GM18870 (cell line): Measurements from ENCODE around the gene PPP1R9B.

Experiments used
- ATAC-seq: cut with Tn5 transposase; IDR thresholded peaks from one replicate; pipeline ENCODE4 v1.9.1; 2021; ENCODE audit warnings: moderate library complexity; ENCODE audit not compliant: unreplicated experiment

The PPP1R9B gene

GRCh38 chr17:50094753-50095619, 55.5 kb downstream of the PPP1R9B start, which contains the start of gene PDK2:
PDK2 (plus strand) TSS chr17:50095351; CDS start chr17:50095436, 85 bp downstream.
- ATAC-seq, result peak; percentile 78

GRCh38 chr17:50094243-50094752, 56.2 kb downstream of the PPP1R9B start:
- no peak for ATAC-seq

DNA sequence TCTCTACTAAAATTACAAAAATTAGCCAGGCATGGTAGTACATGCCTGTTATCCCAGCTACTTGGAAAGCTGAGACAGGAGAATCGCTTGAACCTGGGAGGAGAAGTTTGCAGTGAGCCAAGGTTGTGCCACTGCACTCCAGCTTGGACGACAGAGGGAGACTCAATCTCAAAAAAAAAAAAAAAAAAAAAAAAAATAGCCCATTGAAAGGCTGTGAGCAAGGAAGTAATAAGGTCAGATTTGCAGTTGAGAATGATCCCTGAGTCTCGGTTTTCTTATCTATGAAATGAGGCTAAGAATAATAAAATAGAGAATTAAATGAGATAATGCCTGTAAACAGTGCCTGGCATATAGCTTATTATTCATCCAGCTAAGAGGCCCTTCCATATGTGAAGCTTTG, 56.7 kb downstream of the PPP1R9B start:
- no peak for ATAC-seq

DNA sequence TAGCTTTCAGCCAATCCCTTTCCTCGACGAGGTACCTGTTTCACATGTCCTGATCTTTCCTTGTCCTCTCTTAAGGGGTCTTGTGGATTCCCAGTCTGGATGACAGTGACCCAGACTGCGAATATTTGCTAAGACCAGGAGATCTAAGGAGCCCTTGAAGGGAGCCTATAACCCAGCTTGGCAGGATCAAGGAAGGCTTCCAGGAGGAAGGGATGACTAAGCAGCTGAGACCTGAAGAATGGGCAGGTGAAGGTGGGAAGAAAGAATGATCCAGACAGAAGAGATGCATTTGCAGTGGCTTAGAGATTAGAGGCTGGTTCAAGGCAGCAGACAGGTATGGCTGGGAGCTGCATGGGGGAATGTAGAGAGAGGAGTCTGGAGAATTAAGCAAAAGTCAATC, 57.2 kb downstream of the PPP1R9B start:
- no peak for ATAC-seq

GRCh38 chr17:50091918-50092285, 58.6 kb downstream of the PPP1R9B start:
- ATAC-seq, result no peak

DNA sequence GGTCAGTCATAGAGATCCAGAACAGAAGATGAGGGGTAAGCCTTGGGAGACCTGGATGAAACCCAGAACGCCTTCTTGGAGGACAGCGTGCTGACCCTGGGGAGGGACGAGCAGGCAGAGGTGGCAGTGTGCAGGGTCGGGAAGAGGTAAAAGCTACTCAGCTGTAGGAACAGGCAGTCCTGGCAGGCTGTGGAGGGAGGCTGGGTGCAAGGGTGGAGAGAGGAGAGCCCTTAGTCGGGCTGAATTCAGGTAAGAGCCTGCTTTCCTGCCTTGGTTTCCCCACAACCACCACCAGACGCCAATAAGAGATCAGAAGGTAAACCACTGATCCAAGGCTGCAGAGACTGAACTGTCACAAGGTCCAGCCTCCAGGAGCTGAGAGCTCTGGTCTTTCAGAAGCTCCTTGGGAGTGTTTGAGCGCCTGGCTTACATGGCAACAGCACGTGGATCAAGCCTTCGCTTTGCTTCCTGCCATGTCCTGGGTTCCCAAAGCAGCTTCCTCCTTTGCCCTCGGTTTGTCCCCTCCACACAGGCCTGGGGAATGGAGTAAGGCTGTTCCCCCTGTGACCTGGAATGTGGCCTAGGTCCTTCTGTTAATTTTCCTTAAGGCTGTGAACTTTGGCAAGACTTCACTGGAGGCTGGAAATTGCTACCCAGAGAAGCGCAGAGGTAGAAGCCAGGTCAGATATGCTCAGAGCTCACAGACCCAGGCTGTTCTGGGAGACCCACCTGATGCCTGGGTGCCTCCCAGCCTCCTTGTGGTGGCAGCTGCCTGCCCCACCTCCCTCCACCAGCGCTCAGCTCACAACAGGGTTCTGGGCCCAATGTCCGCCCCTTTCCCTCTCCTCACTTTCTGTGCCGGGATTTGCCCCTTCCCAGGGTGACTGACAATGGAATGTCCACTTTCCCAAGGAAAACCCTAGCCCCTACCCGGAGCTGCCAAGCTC, 59.2 kb downstream of the PPP1R9B start:
- ATAC-seq, result no peak

GRCh38 chr17:50090071-50090470, 60.4 kb downstream of the PPP1R9B start:
- ATAC-seq, result no peak

DNA sequence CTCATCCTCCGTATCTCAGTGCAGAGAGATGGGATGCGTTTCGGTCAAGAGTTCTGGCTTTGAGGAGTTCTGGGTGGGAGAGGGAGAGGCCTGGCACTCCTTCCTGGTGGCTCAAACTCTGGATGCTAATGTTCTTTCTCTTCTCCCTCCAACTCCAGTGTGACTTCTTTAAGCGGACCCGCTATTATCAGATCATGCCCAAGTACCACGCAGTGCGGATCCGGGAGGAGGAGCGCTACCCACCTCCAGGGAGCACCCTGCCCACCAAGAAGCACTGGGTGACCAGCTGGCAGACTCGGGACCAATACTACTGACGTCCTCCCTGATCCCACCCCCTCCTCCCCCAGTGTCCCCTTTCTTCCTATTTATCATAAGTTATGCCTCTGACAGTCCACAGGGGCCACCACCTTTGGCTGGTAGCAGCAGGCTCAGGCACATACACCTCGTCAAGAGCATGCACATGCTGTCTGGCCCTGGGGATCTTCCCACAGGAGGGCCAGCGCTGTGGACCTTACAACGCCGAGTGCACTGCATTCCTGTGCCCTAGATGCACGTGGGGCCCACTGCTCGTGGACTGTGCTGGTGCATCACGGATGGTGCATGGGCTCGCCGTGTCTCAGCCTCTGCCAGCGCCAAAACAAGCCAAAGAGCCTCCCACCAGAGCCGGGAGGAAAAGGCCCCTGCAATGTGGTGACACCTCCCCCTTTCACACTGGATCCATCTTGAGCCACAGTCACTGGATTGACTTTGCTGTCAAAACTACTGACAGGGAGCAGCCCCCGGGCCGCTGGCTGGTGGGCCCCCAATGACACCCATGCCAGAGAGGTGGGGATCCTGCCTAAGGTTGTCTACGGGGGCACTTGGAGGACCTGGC, 61.3 kb downstream of the PPP1R9B start:
- no peak for ATAC-seq

DNA sequence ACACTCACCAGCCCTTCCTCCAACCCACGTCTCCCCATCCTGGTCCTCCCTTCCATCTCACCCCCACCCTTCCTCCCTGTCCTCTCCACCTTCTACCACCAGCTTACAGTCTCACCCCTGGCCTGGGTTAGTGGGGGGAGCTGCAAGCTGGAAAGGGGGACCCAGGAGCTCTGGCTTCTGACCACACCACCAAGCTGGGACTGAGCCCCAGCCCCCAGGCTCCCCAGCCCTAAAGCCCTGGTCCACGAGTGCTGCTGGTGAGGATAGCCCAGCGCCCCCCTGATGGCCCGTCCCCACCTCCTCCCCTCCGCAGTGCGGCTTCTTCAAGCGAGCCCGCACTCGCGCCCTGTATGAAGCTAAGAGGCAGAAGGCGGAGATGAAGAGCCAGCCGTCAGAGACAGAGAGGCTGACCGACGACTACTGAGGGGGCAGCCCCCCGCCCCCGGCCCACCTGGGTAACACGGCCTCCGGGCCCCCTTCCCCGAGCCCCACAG, 62.5 kb downstream of the PPP1R9B start:
- ATAC-seq, result no peak

DNA sequence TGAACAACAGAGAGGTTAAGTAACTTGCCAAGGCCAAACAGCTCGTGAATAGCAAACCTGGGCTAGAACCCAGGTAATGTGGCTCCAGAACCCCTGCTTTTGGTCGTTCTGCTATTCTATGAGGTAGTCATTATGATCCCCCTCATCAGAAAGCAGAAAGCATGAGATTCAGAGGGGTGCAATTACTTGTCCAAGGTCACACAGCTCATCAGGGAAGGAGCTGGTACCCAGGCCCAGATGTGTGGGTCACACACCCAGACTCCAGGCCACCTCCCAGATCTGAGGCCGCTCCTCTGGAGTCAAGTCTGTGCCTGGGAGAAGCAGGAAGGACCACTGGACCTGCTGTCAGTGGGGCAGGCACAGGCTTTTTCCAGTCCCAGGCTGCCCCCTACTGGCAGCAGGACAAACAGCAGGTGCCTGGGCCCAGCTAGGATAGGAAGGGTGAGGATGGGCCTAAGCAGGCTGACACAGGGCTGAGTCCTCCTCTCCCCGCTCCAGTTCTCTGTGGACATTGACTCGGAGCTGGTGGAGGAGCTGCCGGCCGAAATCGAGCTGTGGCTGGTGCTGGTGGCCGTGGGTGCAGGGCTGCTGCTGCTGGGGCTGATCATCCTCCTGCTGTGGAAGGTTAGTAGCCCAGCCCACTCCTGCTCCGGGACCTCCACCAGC, 63.1 kb downstream of the PPP1R9B start:
- no peak for ATAC-seq
